GM10847 (cell line): ENCODE measurements around the gene TRA2B.

ENCODE experiments used
- POLR2A ChIP-seq: IDR thresholded peaks from 2 replicates; pipeline ENCODE4 v1.6.1; 2011; ENCODE audit not compliant: insufficient read length; ENCODE audit errors: extremely low read depth

Gene TRA2B

DNA sequence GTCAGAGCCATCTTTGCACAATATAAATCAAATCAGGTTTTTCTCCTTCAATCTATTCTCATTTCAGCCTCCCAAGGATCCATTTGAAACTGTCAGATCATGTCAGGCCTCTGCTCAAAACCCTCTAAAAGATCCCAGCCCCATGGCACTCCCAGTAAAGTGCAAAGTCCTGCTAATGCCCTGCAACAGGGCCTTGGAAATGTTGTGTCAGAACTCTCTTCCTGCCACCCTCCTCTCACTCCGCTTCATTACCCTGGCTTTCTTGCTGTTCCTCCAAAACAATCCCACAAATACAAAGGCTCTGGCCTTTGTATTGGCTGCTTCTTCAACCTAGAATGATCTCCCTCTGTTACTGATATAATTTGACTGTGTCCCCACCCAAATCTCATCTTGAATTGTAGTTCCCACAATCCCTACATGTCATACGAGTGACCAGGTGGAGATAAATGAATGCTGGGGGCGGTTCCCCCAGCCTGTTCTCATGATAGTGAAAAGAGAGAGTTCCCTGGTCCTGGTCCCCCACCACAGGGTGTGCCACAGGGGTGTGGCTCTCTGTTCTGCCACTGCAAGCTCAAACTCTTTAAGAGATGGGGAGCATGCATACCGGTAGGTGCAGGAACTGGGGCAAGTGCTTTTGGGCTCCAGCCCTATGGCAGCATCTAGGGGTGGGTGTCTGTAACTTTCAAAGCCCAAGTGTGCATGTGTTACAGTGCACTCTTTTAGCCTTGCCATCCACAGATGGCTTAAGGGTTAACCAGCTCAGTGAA lies 22.9 kb upstream of the TRA2B start:
- no peak for TF ChIP-seq POLR2A

DNA sequence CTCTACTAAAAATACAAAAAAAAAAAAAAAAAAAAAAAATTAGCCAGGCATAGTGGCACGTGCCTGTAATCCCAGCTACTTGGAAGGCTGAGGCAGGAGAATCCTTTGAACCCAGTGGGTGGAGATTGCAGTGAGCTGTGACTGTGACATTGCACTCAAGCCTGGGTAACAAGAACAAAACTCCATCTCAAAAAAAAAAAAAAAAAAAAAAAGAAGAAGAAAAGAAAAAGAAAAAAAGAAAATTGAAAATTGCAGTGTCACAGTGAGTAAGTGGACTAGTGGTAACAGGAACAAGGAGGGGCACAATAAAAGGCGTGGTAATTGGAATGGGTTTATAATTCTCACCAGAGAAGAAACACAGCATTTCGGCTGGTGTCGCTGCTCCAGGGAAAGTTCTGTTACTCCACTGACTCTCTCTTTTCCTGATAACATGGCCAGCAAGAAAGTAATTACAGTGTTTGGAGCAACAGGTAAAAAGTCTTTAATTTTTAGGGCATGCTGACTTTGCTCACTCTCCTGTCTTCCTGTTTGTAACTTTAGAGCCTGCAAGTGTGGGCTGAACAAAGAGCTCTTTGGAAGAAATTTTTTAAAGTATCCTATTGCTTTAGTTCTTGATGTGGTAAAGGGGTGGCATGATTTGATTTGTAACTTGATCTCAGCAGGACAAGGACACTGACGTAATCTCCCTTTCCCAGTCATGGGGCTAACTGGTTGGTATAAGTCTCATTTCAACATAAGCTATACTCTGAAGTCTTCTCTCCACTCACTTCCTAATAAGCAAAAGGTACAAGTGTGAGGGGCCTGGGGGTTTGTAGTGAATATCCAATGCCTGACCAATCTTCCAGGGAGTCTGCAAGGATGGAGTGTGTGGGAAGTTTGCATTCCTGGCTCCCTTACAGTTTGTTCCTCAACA lies 22.1 kb upstream of the TRA2B start:
- no peak for TF ChIP-seq POLR2A

GRCh38 chr3:185958626-185959025 lies 20.8 kb upstream of the TRA2B start:
- TF ChIP-seq POLR2A, result no peak

DNA sequence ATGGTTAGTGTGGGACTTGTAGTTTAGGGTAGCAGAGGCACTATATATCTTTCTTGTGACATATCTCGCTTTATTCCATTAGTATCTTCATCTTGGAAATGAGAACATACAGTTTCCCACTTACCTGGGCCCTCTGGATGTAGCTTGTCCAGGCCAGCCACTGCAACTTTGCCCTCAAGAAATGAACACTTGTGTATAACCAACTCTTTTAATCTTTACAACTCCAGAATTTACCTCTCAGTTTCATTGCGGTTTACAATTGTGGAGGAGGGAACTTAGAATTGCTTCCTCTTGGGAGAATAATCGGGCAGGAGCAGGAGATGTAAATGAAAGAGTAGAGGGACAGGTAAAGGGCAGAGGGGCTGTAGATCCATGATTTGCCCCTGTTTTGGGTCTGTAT lies 18.4 kb upstream of the TRA2B start:
- no peak for TF ChIP-seq POLR2A

- TF ChIP-seq POLR2A, result no peak
Measured at GRCh38 chr3:185954366-185954723, 16.5 kb upstream of the TRA2B start.

GRCh38 chr3:185950728-185951127 lies 12.9 kb upstream of the TRA2B start:
- TF ChIP-seq POLR2A, result no peak

- no peak for TF ChIP-seq POLR2A
Measured at GRCh38 chr3:185949515-185949914, 11.7 kb upstream of the TRA2B start.

DNA sequence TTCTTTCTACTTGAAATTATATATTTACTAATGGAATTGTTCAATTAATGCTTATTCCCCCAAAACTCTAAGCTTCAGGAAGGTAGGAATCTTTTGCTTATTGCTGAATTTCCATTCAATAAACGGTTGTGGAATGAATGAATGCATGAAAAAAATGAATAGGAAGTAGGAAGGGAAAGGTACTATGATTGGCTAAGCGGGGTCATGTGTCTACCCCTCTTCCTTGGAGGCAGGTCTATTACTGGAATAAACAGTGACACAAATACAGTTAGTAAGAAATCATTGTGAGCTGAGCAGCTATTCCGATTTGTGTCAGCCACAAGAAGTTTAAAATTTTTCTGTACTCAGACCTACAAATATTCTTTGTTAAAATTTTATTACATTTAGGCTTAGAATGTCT lies 10.5 kb upstream of the TRA2B start:
- TF ChIP-seq POLR2A, result no peak

GRCh38 chr3:185943760-185944106 lies 5.9 kb upstream of the TRA2B start:
- no peak for TF ChIP-seq POLR2A

- no peak for TF ChIP-seq POLR2A
Measured at GRCh38 chr3:185942907-185943759, 5.3 kb upstream of the TRA2B start.

GRCh38 chr3:185942396-185942795 lies 4.6 kb upstream of the TRA2B start:
- no peak for TF ChIP-seq POLR2A

- no peak for TF ChIP-seq POLR2A
Measured at GRCh38 chr3:185940951-185941350, 3.1 kb upstream of the TRA2B start.

GRCh38 chr3:185939721-185940120 lies 1.9 kb upstream of the TRA2B start:
- no peak for TF ChIP-seq POLR2A

DNA sequence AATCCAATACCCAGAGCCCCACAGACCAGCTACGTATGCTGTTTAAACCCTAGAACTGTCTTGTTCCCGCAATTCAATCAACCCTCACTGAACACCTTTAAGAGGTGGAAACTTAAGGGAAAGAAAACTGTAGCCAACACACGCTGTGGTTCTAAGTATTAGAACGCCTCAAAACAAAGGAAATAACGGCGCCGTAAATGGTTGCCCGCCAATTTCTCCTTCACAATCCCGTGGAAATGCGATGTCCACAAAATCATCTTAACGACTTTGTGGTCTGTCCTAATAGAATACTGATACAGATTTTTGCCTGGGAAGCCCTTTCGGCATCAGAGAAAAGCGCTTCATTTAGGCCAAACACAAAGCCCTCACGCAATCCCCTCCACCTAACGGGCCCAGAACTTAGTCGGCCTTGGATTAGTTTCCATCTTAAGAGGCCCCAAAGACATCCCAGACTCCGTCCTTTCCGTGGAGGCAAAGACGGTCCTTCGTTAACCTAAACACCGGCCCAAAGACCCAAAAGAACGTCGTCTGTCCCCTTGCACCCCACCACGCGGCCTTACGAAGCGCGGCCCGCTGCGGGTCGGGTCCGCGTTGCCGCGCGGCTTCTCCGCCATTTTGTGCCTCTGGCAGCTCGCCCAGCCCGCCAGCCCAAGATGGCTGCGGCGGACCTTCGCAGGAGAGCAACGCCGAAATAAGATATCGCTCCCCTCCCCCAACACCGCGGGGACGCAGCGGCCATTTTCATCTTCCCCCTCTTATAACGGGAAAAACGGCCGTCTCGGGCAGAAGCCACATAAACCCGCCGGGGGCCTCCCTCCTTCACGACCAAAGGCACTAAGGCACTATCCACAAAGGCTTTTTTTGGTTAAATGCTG lies 763 bp downstream of the TRA2B start:
- TF ChIP-seq POLR2A, result no peak

DNA sequence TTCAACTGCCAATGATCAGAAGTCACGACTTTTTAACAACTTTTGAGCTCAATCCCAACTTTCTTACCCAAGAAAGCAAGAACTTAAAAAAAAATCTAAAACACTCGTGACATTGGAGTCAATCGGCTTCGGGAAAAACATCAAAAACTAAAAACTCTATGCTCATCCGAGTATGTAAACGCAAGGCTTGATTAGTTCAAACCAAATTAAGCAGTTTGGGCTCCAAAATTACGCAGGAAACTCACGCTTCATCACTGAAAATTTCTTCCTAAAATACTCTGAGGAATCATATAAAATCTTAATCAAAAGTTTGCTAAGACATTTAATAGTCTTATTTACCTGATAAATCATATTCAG lies 1.6 kb downstream of the TRA2B start:
- TF ChIP-seq POLR2A, result no peak
